GM23338 (cell line): Measurements from ENCODE around the gene GARIN3. TPM values are rescaled to one million over a fixed set of nuclear protein-coding genes. Genes with fewer than 3 reads are reported as not detected.

Experiments used
- polyA plus RNA-seq: library from polyadenylated mRNA; unstranded; fragments of >200 nt; fragmentation: Nextera tagmentation; extraction: Ambion mirVana; gene quantifications from 2 replicates; pipeline ENCODE4 v1.2.1, GENCODE V29; 2016
- total RNA-seq: library from RNA; depleted of rRNA; stranded (reverse); fragments of >200 nt; shearing (Covaris generic); gene quantifications from 2 replicates; pipeline ENCODE4 v1.2.3, GENCODE V29; 2014; rRNA removed

The GARIN3 gene
- total and polyA plus RNA-seq, 2 experiments from 2014 or later = not detected

Other genes with a start within 250 kb of the GARIN3 start
- gene TIMD4, start 203.0 kb downstream of the GARIN3 start, total RNA-seq = not detected in 2 replicates
- gene TIMD4, start 203.0 kb downstream of the GARIN3 start, polyA plus RNA-seq = not detected in 2 replicates
- not detected in 2 replicates for gene HAVCR1, start 107.1 kb downstream of the GARIN3 start, total RNA-seq
- not detected in 2 replicates for gene HAVCR1, start 107.1 kb downstream of the GARIN3 start, polyA plus RNA-seq
- 0.49 and 3.4 TPM in 2 replicates for gene HAVCR2, start 57.2 kb downstream of the GARIN3 start, total RNA-seq
- 0.07 TPM in 1 of 2 replicates, not detected in the other for gene HAVCR2, start 57.2 kb downstream of the GARIN3 start, polyA plus RNA-seq
- gene MED7, start 23.4 kb downstream of the GARIN3 start, total RNA-seq = 9.7 and 11.6 TPM in 2 replicates
- 31.7 and 34.4 TPM in 2 replicates for gene MED7, start 23.4 kb downstream of the GARIN3 start, polyA plus RNA-seq
- gene ITK, start 14.6 kb upstream of the GARIN3 start, total RNA-seq = not detected in 2 replicates
- gene ITK, start 14.6 kb upstream of the GARIN3 start, polyA plus RNA-seq = 0.08 TPM in 1 of 2 replicates, not detected in the other
- gene CYFIP2, start 99.9 kb upstream of the GARIN3 start, total RNA-seq = 78.4 and 98.4 TPM in 2 replicates
- gene CYFIP2, start 99.9 kb upstream of the GARIN3 start, polyA plus RNA-seq = 54.1 and 58.9 TPM in 2 replicates